ENCODE results near the gene GPR39.

The GPR39 gene

DNA sequence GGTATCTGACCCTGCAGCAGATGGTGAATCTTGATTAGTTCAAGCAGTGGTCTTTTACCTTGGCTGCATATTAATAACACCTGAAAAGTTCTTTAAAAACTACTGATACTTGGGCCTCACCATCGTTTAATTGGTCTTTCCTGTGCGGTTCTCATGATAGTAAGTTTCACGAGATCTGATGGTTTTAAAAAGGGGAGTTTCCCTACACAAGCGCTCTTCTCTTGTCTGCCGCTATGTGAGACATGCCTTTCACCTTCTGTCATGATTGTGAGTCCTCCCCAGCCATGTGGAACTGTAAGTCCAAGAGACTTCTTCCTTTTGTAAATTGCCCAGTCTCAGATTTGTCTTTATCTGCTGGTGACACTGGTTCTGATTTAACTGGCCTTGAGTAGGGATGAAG, 151.1 kb downstream of the GPR39 start:
- no peak for DNase-seq

DNA sequence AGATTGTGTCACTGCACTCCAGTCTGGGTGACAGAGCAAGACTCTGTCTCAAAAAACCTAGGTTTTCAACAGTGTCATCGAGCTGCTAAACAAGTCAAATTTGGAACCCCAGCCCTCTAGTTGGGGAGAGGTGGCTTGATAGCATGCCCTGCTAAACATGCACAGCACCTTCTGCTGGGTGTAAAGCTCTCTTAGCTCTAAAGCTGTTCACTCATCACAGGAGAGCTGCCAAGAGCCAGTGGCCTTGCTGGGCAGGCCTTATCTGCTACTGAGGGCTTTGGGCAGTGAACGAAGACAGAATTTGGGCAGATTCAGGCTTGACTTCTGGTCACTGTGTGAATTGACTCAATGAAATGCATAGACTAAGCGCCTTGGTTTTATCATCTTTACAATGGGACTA, 152.1 kb downstream of the GPR39 start:
- DNase-seq, result no peak

DNA sequence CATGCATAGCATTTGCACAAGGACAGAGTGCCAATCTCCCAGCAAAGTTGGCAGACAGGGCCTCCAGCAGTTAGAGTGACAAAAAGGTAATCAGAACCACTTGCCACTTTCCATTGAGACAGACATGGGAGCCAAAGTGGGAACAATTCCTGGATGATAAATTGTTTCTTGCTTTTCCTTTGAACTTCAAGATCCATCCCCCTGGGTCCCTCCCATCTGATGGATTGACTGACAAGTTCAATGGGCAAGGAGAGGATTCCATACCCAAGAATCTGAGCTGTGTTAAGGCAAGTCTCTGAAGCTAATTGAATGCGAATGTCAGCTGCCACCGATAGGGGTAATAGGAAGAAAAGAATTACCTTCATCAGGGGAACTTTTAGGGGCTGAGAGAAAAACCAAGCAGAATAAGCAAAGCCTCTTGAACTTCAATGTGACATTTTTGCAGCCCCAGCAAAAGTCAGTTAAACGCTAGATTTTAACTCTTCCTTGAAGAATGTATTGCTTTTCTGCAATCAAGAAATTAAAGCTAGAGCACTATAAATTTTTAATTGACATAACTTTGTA, 156.9 kb downstream of the GPR39 start:
- DNase-seq, result no peak

DNA sequence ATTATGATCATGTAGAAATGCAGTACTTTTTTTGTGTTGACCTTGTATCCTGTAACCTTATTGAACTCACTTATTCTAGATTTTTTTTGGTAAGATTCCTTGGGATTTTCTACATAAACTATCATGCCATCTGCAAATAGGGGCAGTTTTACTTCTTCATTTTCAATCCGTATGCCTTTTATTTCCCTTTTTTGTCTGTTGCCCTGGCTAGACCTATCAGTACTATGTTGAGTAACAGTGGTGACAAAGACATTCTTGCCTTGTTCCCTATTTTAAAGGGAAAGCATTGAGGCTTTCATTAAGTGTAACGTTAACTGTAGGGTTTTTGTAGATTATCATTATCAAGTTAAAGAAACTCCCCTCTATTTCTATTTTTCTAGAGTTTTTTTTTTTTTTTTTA, 161.1 kb downstream of the GPR39 start:
- no peak for DNase-seq

DNA sequence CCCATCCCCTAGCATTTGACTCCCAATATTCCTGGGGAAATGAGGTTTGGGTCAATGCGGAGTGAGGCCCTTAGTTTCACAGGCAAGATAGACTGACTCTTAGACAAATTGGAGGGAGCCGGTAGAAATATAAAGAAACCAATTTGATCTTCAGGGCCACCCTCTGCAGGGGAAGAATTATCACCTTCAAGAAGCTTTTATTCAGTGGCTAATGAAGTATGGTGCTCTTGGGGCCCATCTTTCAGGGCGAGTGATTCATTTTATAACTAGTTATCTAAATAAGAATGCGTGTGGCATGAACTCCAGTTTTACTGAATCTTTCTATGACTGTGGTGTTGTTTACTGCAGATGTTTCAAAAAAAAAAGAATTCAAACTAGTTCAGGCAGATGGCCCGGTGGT, 165.0 kb downstream of the GPR39 start:
- DNase-seq, result no peak

DNA sequence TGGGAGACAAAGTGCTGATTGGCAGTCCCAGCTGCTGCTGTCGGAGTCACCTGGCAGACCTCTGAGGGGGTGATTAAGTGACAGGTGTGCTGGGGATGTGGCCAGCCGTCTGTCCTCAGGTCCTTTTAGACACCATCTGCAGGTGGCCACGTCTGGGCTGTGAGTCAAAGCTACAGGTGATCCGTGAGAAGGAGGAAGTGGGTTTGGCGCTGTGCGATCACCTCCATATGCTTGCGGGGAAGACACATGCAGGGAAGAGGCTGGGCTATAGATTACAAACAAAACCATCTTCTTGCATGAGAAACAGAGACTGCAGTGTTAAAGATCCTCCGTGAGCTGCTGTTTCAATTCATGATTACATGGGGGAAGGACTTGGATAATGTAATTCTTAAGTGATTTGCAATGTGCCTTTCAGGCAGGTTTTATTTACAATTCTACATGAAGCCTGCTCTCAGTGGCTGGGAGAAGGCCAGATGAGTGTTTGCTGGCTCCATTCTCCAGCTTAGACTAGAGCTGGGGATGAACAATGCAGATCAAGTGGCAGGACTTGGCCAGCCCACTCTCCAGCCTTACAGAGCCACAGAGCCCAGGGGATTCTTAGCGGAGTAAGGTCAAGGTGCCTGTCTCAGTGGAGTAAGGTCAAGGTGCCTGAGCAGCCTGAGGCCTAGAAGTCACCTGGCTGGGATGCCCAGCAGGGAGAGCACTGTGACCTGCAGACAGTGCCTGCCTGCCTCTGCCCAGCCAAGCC, 165.6 kb downstream of the GPR39 start:
- DNase-seq, result peak; percentile 1 to 86 (median 36)

DNA sequence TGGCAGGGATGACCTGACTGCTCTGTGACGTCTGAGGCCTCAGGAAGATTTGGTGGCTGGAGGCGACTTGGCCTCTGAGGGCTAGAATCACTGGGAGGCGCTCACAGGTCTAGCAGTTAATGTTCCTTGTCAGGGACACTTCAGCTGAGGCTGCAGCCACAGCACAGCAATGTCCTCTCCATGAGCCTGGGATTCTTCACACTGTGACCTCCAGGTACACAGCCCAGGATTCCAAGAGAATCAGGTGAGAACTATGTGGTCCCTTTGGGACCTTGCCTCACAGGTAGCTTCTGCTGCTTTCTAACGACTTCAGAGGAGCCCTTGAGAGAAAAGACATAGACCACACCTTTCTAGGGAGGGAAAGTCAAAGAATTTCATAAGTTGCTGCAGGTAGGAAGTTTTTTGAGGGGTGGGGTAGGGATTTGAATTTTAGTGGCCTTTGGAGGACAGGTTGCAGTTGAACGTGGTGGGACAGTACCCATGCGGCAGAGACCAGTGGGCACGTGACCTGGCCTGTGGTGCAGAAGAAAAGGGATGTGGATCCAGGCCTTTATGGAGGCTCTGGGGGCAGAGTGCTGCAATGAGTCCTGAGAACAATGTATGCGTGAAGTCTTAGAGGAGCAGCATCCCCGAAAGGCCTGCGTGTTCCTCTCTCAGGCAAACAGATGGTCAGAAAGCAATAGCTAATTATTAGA, 167.2 kb downstream of the GPR39 start:
- DNase-seq, result no peak

DNA sequence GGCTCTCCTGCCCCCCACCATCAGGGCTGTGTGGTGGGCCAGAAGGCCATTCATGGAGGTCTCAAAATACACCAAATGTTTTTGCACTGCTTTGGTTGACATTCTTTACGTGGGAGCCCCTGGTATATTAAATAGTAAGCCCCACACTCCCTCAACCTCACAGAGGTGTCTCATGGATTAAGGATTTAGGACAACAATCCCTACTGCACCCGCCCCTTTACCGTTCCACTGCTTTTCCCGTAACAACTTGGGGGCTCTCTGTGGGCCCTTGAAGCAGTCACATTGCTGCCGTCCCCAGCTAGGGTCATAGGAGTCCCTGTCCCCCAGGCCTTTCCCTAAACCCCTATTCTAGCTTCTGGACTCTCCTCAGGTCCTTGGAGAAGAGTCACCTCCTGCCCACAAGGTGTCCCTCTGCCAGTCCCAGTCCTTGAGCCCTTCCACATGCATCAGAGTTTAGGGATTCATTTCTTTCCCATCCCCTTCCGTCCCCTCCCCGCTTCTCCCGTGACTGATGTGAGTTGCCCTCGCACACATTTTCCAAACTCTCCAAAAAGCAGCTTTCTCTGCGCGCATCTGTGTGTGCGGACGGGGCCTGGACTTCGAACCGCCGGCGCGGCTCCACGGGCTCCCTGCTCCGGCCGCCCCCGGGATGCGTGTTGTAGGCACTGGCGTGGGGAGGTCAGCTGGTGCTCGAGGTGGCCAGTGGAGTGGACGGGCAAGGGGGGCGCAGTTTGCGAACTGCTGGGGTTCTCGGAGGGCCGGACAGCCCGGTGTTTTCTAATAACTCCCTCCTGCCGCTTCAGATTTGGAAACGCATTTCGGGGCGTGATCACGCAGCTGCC, 168.6 kb downstream of the GPR39 start:
- DNase-seq, result no peak

DNA sequence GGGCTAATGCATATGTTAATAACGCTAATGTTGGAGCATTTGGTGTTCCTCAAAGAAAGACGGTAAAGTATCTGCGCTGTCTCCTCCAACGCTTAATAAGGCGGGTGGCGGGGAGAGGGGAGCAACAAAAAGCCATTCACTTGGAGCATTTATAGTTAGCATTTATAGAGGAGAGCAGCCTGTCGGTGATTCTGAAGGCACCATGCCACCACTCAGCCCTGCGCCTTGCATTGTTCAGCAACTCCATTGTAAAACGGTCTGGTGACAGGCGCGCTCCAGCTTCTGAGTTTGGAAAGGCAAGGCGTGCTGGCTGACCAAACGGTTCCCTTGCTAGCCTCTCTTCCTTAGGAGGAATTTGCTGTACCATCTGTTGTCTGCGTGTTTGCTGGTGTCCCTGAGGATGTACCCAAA, 169.5 kb downstream of the GPR39 start:
- no peak for DNase-seq

DNA sequence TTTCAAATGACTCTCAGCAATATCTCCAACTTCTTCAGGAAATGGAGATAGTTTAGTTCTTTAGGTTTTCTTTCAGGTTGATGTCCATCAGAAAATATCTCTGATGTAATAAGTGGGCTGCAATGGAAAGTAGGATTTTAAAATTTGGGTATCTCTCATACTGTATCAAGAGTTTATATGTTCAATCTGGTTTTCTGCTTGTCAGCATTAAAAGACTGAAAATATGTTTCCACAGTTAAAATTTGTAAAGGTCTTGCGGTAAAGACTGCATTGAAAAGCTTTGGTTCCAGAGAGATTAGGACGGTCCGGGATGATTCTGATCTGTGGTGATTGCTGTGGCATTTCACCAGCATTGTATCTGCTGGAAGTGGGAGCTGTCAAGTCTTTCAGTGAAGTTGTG, 170.2 kb downstream of the GPR39 start:
- no peak for DNase-seq

DNA sequence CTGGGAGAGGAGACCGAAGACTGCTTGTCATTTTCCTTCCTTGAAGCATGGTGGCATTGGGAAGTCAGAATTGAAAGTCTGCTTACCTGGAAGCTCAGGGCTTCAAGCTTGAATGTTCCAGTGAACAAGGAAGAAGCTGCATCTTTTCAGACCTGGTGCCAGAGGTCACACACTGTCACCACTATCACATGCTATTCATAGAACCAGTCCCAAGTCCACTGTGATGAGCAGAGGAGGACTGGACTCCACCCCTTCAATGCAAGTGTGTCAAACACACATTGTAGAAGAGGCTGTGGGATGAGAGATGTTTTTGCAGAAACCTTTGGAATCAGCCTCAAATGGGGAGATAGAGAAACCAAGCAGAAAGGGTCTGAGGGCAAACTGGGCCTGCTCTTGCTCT, 172.0 kb downstream of the GPR39 start:
- DNase-seq, result no peak

DNA sequence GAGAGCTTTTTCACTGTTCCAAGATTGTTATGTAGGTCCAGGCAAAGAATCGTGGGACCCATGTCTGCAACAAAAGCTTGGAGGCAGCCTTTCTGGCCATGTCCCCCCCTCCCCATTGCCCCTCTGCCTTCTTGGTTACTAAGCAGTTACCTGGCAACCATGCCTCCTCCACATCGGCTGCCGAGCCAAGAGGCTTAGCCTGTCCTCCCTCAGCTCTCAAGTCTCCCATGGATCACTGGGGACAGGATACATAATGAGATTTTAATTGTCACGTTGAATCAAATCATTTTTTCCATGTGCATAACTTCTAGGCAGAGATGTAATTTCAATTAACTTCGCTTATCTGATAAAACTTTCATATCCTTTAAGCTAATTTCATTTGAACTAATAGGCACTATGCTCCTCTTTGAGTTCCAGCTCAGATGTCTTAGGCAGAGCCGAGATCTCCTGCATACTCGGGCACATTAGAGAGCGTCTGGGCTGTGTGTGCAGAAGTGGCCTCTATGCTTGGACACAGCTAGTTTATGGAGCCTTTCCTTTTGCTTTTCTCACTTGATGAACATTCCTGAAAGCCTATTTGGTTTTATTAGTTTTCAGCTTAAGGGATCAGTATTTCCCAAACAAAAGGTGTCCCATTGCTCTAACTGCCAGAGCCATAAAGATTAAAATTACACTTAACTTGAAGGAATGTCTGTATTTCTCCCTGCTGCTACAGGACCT, 172.7 kb downstream of the GPR39 start:
- peak; percentile 2 to 11 (median 2) for DNase-seq

DNA sequence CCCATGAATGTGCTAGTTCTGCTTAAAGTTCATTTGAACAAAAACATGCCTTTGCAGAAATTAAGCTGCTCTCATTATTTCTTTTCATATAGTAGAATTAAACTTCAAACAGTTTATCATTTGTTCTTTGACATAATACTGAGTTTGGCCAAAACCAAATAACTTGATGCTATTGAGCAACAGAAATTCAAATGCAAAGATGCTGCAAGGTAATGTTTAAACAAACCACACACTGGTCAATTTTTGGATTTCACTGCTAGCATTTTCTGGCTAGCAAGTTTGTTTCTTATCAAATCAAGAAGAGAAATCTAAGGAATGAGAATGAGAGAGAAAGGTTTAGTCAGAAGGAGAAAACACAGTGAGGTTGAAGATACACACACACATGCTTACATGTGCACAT, 173.4 kb downstream of the GPR39 start:
- DNase-seq, result no peak

DNA sequence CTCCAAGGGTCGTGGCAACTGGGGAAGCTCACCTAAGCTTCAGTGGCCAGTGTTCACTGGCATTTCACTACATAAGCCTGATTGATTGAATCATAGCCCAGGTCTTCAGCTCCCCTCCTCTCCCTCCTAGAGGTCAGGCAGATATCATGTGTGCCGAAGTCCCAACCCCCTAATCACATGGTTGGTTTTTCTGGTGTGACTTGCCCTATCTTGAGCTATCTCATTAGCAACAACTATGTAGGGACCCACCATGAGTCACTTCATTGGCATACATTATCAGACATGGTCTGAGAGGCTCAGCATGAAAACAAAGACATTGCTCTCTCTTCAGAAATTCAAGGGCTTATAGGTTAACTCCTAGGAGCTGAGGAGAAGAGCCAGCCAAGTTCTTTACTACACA, 176.6 kb downstream of the GPR39 start:
- DNase-seq, result no peak

DNA sequence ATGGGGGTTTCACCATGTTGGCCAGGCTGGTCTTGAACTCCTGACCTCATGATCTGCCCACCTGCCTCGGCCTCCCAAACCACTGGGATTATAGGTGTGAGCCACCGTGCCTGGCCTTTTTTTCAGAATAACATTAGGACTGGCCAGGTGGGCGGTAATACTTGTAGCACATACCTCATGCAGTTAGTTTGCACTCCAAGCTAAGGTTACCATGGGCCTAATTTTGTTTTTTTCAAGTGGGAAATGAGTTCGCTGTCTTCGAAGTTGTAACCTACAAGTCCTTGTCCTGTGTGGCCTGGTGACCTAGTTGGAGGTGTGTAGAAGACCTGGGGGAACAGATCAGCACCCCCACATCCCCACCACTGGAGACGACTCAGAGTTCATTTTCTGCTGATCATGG, 178.6 kb downstream of the GPR39 start:
- no peak for DNase-seq

DNA sequence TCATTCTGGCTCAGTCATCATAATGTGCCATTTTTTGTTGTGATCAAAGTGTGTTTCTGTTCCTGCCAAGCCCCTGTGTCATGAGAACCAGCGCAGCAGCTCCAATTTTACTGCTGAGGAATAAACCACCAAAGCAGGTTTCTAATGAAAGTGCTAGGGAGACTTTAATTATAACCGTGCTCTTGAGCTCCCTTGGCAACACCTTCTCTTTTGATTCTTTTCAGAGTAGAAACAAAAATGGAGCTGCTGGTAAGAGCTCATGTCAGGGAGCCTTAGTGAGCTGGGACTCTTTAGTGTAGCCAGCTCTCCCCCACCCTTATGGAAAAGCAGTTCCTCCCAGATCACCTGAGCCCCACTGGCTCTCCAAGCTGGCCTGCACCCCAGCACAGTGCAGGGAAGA, 179.1 kb downstream of the GPR39 start:
- DNase-seq, result peak in 1 of 3 experiments; percentile 0

DNA sequence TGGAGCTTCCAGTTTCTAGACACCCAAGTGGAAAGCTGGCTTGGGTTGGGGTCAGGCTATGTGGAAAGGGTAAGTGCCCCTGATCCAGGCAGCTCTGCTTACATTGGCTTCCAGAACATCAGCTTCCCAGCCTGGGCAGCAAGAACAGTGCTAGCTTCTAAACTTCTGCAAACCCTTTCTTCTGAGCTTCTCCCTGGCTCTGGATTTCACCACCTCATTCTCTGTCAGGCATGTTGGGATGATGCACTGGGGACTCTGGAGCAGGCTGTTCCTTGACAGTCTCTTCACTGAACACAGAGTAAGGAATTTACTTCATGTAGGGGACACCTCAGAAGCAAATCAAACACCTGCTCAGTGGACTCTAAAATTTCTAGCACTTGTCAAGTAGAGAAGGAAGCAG, 180.6 kb downstream of the GPR39 start:
- DNase-seq, result no peak

DNA sequence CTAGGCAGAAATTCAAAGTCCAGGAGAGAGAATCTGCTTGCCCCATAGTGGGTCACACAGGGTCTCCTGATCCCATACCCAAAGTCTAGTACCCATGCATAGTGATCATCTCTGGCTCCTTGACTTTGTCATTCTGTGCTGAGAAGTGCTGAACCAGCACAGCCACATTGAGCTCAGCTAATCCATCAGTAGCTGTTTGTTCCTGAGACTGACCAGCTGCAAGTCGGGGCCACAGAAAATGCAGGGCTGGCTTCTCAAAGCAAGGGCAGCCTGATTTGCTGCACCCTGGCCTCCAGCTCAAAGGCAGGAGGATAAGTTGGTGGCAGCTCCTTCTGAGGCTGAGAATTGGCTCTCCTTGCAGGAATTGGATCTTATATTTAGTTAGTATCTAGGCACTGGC, 181.2 kb downstream of the GPR39 start:
- DNase-seq, result no peak

DNA sequence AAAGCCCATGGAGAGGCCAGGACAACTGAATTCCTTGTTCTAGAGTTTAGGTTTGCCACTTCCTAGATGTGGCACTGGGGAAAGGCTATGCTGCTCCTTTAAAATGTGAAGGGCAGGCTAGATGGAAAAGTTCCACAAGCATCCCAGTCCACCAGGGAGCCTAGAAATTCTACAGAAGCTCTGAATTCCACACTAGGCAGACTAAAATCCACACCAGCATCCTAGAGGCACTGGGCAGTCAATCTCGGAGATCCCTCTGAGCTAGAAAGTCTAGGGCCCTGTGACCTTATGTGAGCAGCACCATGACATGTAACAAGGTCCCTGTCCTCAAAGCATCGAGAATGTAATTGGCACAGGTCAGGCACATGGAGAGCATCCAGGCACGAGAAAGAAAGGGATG, 181.9 kb downstream of the GPR39 start:
- no peak for DNase-seq

DNA sequence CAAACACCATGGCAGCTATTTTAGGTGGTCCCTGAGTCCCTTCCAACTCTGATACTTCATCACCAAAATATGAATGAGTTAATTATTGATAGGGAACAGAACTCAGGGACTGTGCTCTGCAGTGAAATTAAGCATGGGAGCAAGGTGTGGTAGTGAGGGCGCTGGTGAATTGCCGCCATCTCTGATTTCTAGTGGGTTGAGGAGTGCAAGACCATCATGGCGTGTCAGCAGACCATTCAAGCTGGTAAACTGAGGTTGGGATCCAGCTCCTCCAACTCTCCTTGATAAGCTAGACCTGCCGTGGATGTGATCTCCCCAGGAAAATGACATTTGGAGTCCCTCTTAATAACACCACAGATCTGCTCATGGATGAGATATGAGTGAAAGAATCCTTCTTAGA, 183.0 kb downstream of the GPR39 start:
- no peak for DNase-seq

DNA sequence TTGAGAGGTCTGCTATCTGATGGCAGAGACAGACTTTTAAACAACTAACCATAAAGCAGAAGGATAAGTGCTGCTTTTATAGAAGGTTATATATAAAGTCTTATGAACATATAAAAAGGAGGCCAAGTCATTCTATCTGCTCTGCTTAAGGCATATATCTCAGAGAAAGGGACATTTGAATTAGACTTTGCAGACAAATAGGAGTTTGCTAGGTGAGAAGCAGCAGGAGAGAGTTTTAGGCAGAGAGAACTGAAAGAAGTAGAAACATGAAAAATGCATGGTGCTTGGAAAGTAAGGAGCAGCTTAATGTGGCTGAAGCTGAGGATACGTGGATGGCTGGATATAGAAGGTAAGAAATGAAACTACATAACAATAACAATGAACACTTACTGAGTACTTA, 188.0 kb downstream of the GPR39 start:
- DNase-seq, result no peak

DNA sequence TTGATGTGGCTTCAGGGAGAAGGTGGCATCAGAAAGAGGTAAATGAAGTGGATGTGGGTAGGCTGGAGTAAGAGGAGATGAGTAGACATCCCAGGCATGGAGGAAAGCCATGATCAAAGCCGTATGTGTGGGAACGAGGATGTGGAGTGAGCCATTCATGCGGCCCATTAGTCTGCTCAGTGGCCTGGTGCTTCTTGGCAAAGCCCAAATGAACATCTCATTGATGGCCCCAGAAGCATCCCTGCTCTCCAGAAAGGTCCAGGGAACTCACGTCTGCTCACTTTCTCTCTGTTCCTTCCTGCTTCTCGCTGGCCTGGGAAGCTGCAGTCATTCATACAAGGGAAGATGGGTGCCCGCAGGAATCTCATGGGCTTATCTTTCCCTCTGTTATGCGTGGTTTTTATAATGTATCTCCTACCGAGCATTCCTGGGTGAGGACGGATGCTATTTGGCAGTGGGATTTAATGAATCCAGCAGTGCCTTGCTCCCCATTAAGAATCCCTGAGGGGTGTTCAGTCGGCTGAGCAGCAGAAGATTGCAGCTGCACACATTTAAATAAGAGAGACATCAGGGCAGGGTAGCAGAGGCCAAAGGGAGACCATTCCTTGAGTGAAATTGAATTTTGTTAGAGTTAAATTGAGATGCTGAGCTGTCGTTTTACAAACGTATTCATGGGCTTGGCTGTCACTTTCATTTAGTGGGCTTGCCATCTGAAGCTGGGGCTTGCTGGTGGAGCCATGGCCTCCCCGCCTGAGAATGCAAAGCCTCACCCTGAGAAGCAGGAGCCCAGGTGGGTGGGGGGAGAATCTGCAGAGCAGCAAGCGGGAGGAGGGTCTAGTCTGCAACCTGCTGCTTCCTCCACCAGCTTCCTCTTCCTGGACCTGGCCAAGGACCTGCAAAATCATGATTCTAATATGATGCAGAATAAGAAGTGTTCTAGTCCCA, 188.9 kb downstream of the GPR39 start:
- no peak for DNase-seq
